GM19468 (cell line): Measurements from ENCODE around the gene RPS26.
"Not testable (repeated sequence)": the region's sequence is repeated elsewhere in the genome, so short reads cannot be mapped to it uniquely, and the experiment has no call there.

Source experiments
- ATAC-seq: cut with Tn5 transposase; IDR thresholded peaks from one replicate; pipeline ENCODE4 v1.9.1; 2021; ENCODE audit warnings: mild to moderate bottlenecking, moderate library complexity, moderate number of reproducible peaks; ENCODE audit not compliant: unreplicated experiment; ENCODE audit errors: extremely low read depth

Gene RPS26

GRCh38 chr12:56074396-56074795, 32.7 kb downstream of the RPS26 start:
- ATAC-seq, result no peak

GRCh38 chr12:56077966-56078365, 36.2 kb downstream of the RPS26 start:
- not testable (repeated sequence) for ATAC-seq

- no peak for ATAC-seq
Observed at GRCh38 chr12:56078427-56078826, 36.7 kb downstream of the RPS26 start.

GRCh38 chr12:56078931-56079722, 37.4 kb downstream of the RPS26 start:
- no peak for ATAC-seq

GRCh38 chr12:56079723-56080555, 38.2 kb downstream of the RPS26 start, which contains the start of gene ERBB3:
Gene ERBB3 (plus strand): TSS chr12:56080165. CDS start chr12:56080301, 136 bp downstream.
- ATAC-seq, result no peak

GRCh38 chr12:56080556-56081138, 38.9 kb downstream of the RPS26 start:
- no peak for ATAC-seq

GRCh38 chr12:56081393-56082347, 40.0 kb downstream of the RPS26 start:
- no peak for ATAC-seq

- ATAC-seq, result no peak
Observed at GRCh38 chr12:56082382-56082781, 40.7 kb downstream of the RPS26 start.

GRCh38 chr12:56082967-56083366, 41.2 kb downstream of the RPS26 start:
- no peak for ATAC-seq

- no peak for ATAC-seq
Observed at GRCh38 chr12:56084958-56085543, 43.3 kb downstream of the RPS26 start.

GRCh38 chr12:56086096-56086495, 44.4 kb downstream of the RPS26 start:
- no peak for ATAC-seq

- no peak for ATAC-seq
Observed at GRCh38 chr12:56086608-56087007, 44.9 kb downstream of the RPS26 start.

- no peak for ATAC-seq
Observed at GRCh38 chr12:56087220-56087619, 45.5 kb downstream of the RPS26 start.
